GM12878 (cell line): ENCODE measurements around the gene ASIC3. TPM values are rescaled to one million over a fixed set of nuclear protein-coding genes. Genes with fewer than 3 reads are reported as not detected.
A peak's percentile ranks its signal among the peaks of the same experiment; 100 is the strongest.

ENCODE experiments used
- BCLAF1 ChIP-seq: fragments of 450-650 bp; IDR thresholded peaks from 2 replicates; pipeline ENCODE4 v1.6.1; 2017; ENCODE audit warnings: antibody characterized with exemption, mild to moderate bottlenecking, moderate library complexity
- CUX1 ChIP-seq: IDR thresholded peaks from 2 replicates; pipeline ENCODE4 v1.6.1; 2012; ENCODE audit warnings: improper control_type of control experiment, low read depth, low read length; ENCODE audit not compliant: insufficient replicate concordance
- EED ChIP-seq: sonication (generic); IDR thresholded peaks from 2 replicates; pipeline ENCODE4 v1.6.1; 2016; ENCODE audit warnings: antibody characterized with exemption, low read depth
- IKZF1 ChIP-seq: fragments of 450-650 bp; conservative IDR thresholded peaks from 2 replicates; pipeline ENCODE4 v1.6.1; 2017; ENCODE audit warnings: antibody characterized with exemption, mild to moderate bottlenecking
- MLLT1 ChIP-seq: fragments of 450-650 bp; IDR thresholded peaks from 2 replicates; pipeline ENCODE4 v1.6.1; 2016; ENCODE audit warnings: mild to moderate bottlenecking
- NFXL1 ChIP-seq: fragments of 450-650 bp; IDR thresholded peaks from 2 replicates; pipeline ENCODE4 v1.6.1; 2017; ENCODE audit warnings: antibody characterized with exemption, mild to moderate bottlenecking, borderline replicate concordance
- POU2F2 ChIP-seq: IDR thresholded peaks from 3 replicates; pipeline ENCODE4 v1.6.1; 2011; ENCODE audit warnings: low read depth, mild to moderate bottlenecking, low read length, borderline replicate concordance
- RELB ChIP-seq: fragments of 450-650 bp; IDR thresholded peaks from 2 replicates; pipeline ENCODE4 v1.6.1; 2017; ENCODE audit warnings: low read depth, mild to moderate bottlenecking, moderate library complexity
- SMAD1 ChIP-seq: fragments of 450-650 bp; IDR thresholded peaks from 2 replicates; pipeline ENCODE4 v1.6.1; 2018; ENCODE audit warnings: mild to moderate bottlenecking, low read depth; ENCODE audit not compliant: partially characterized antibody
- STAT3 ChIP-seq: IDR thresholded peaks from 2 replicates; pipeline ENCODE4 v1.6.1; 2011; ENCODE audit warnings: low read depth, low read length, improper control_type of control experiment
- TARDBP ChIP-seq: IDR thresholded peaks from 2 replicates; pipeline ENCODE4 v1.6.1; 2016; ENCODE audit warnings: borderline replicate concordance
- ZNF24 ChIP-seq: fragments of 450-650 bp; IDR thresholded peaks from 2 replicates; pipeline ENCODE4 v1.6.1; 2017; ENCODE audit warnings: antibody characterized with exemption, mild to moderate bottlenecking
- polyA plus RNA-seq, 11 experiments: library from polyadenylated mRNA; depleted of rRNA in 4 of 11; unstranded in 6 of 11; stranded (reverse) in 5 of 11; fragments of >200 nt; fragmentation: Nextera tagmentation in 4 of 11; fragmentation: Illumina TruSeq in 1 of 11; extraction: Ambion mirVana in 4 of 11; extraction: Trizol in 1 of 11; gene quantifications; 1 replicate in 1 of 11; 2 replicates in 10 of 11; pipeline versions ENCODE4 v1.2.1 to v1.2.3, GENCODE V29; 2011 to 2016; ENCODE audit warnings: inconsistent platforms in 2 of 11, missing spikeins in 2 of 11, low read depth in 1 of 11
- total RNA-seq, 4 experiments: library from RNA; depleted of rRNA in 3 of 4; stranded (reverse); fragments of >200 nt in 3 of 4; fragmentation: Illumina TruSeq in 1 of 4; extraction: Trizol in 1 of 4; gene quantifications; 2 replicates each; pipeline versions ENCODE4 v1.2.1 to v1.2.3, GENCODE V29; 2013 to 2021

Gene ASIC3
- total and polyA plus RNA-seq, 10 of the 15 experiments (the other 5 are each of a cell fraction or from before 2014, with no cell fraction given): 0.07 to 1.0 (median 0.44) TPM; not detected in 4

GRCh38 chr7:151088856-151089699 lies 40.7 kb downstream of the ASIC3 start (continued):
- TF ChIP-seq CUX1 (no peak), RELB (0 out of 2 replicates have a peak, but pooled peaks have one; percentile 44), IKZF1 (peak; percentile 71), NFXL1 (no peak), STAT3 (no peak), EED (peak; percentile 71), ZNF24 (no peak), TARDBP (no peak), SMAD1 (no peak), POU2F2 (no peak), BCLAF1 (no peak), MLLT1 (0 out of 2 replicates have a peak, but pooled peaks have one; percentile 40)
